SK-N-SH treated with all-trans-retinoic acid at 6 μM for 48 hours (cell line): ENCODE measurements around the gene MBOAT7.

Experiments
- ATAC-seq: fragments of 200-7000 bp; cut with Tn5 transposase; 3 replicates; pipeline ENCODE4 v1.9.1; 2020; ENCODE audit warnings: mild to moderate bottlenecking, moderate library complexity
- ARNTL ChIP-seq: fragments of 450-650 bp; formaldehyde crosslinking; IDR thresholded peaks from 2 replicates; pipeline ENCODE4 v1.5.0; 2020; ENCODE audit warnings: low read depth, mild to moderate bottlenecking, moderate library complexity, borderline replicate concordance
- BACH2 ChIP-seq: fragments of 250-450 bp; sonication (Bioruptor Pico); IDR thresholded peaks from 2 replicates; pipeline ENCODE4 v1.9.0; 2021; ENCODE audit warnings: mild to moderate bottlenecking, borderline replicate concordance
- CSDC2 ChIP-seq: fragments of 250-450 bp; sonication (Bioruptor Pico); IDR thresholded peaks from 2 replicates; pipeline ENCODE4 v1.5.0; 2020; ENCODE audit warnings: mild to moderate bottlenecking, moderate library complexity
- ISL1 ChIP-seq: fragments of 250-450 bp; sonication (Bioruptor Pico); IDR thresholded peaks from 2 replicates; pipeline ENCODE4 v2.1.2; 2022; ENCODE audit warnings: mild to moderate bottlenecking, moderate library complexity
- OSR1 ChIP-seq: fragments of 250-450 bp; sonication (Bioruptor Pico); IDR thresholded peaks from 2 replicates; pipeline ENCODE4 v1.8.0; 2022; ENCODE audit warnings: moderate library complexity, mild to moderate bottlenecking, inconsistent platforms
- PPARA ChIP-seq: fragments of 250-450 bp; sonication (Bioruptor Pico); IDR thresholded peaks from 2 replicates; pipeline ENCODE4 v1.5.0; 2020; ENCODE audit warnings: mild to moderate bottlenecking, borderline replicate concordance
- RARB ChIP-seq: fragments of 250-450 bp; sonication (Bioruptor Pico); IDR thresholded peaks from 2 replicates; pipeline ENCODE4 v1.8.0; 2021; ENCODE audit warnings: mild to moderate bottlenecking, moderate library complexity
- SNAI2 ChIP-seq: fragments of 250-450 bp; sonication (Bioruptor Pico); IDR thresholded peaks from 2 replicates; pipeline ENCODE4 v1.5.0; 2020; ENCODE audit warnings: mild to moderate bottlenecking, moderate library complexity
- TCF4 ChIP-seq: fragments of 250-450 bp; sonication (Bioruptor Pico); IDR thresholded peaks from 2 replicates; pipeline ENCODE4 v1.8.0; 2021; ENCODE audit warnings: mild to moderate bottlenecking, moderate library complexity, borderline replicate concordance
- TOX ChIP-seq: fragments of 250-450 bp; sonication (Bioruptor Pico); IDR thresholded peaks from 2 replicates; pipeline ENCODE4 v1.8.0; 2021; ENCODE audit warnings: mild to moderate bottlenecking, moderate library complexity, borderline replicate concordance
- ZFP3 ChIP-seq: fragments of 250-450 bp; sonication (Bioruptor Pico); IDR thresholded peaks from 2 replicates; pipeline ENCODE4 v1.5.0; 2020; ENCODE audit warnings: mild to moderate bottlenecking, moderate library complexity
- ZFP30 ChIP-seq: fragments of 450-650 bp; formaldehyde crosslinking; IDR thresholded peaks from 2 replicates; pipeline ENCODE4 v1.5.0; 2022; ENCODE audit warnings: mild to moderate bottlenecking, moderate library complexity
- ZNF565 ChIP-seq: fragments of 450-650 bp; formaldehyde crosslinking; conservative IDR thresholded peaks from 2 replicates; pipeline ENCODE4 v1.5.0; 2020; ENCODE audit warnings: low read depth, mild to moderate bottlenecking, moderate library complexity
- ZNF8 ChIP-seq: fragments of 450-650 bp; formaldehyde crosslinking; IDR thresholded peaks from 2 replicates; pipeline ENCODE4 v1.5.0; 2020; ENCODE audit warnings: mild to moderate bottlenecking, moderate library complexity
- TF ChIP-seq, protein P1 (sequence below): fragments of 250-450 bp; sonication (Bioruptor Pico); IDR thresholded peaks from 2 replicates; pipeline ENCODE4 v1.5.1; 2020; ENCODE audit warnings: low read depth, mild to moderate bottlenecking, moderate library complexity
- TF ChIP-seq, protein P2 (sequence below): fragments of 250-450 bp; sonication (Bioruptor Pico); IDR thresholded peaks from 2 replicates; pipeline ENCODE4 v1.5.1; 2021; ENCODE audit warnings: mild to moderate bottlenecking, moderate library complexity
- TF ChIP-seq, protein P3 (sequence below): fragments of 250-450 bp; sonication (Bioruptor Pico); IDR thresholded peaks from 2 replicates; pipeline ENCODE4 v1.8.0; 2021; ENCODE audit warnings: low read depth, mild to moderate bottlenecking, moderate library complexity, borderline replicate concordance
- TF ChIP-seq, protein P4 (sequence below): fragments of 250-450 bp; sonication (Bioruptor Pico); IDR thresholded peaks from 2 replicates; pipeline ENCODE4 v1.8.0; 2020; ENCODE audit warnings: mild to moderate bottlenecking, moderate library complexity, borderline replicate concordance

MBOAT7 gene

DNA sequence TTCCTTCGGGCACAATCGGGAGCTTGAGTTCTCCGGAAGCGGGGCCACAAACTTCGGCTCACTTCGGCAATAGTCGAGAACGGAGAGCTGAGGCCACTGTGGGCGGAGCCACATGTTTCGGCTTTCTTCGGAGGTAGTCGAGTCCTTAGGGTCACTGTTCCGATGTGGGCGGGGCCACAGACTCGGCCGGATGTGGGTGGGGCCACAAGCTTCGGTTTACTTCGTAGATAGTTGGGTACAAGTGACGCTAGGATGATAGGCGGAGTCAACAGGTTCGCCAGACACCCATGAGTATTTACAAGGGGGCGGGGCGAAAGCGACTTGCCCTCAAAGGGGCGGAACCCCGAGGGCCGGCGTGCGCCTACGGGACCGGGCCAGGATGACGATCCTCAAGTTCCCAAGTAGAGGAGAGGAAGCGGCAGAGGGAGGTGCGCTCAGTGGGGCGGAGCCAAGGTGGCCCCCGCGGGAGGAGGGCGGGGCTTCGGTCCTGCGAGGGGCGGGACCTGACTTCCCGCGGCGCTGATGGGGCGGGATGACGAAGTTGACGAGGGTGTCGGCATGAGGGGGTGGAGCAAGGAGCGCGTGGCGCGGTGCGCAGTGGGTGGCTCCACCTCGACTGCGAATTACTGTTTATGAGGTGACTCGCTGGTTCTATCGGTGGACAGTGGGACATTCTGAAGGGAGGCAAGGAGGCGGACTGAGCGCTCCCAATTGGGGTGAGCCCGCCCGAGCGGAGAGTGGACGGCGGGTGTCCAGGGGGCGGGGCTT lies 539 bp upstream of the MBOAT7 start:
- no peak for TF ChIP-seq ZFP30 (CRISPR knock-in tag)
- TF ChIP-seq, protein P1, sequence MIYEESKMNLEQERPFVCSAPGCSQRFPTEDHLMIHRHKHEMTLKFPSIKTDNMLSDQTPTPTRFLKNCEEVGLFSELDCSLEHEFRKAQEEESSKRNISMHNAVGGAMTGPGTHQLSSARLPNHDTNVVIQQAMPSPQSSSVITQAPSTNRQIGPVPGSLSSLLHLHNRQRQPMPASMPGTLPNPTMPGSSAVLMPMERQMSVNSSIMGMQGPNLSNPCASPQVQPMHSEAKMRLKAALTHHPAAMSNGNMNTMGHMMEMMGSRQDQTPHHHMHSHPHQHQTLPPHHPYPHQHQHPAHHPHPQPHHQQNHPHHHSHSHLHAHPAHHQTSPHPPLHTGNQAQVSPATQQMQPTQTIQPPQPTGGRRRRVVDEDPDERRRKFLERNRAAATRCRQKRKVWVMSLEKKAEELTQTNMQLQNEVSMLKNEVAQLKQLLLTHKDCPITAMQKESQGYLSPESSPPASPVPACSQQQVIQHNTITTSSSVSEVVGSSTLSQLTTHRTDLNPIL (CRISPR knock-in tag): no peak
- no peak for TF ChIP-seq ZNF565 (CRISPR knock-in tag)
- TF ChIP-seq PPARA: no peak
- TF ChIP-seq RARB (CRISPR knock-in tag): no peak
- TF ChIP-seq, protein P2, sequence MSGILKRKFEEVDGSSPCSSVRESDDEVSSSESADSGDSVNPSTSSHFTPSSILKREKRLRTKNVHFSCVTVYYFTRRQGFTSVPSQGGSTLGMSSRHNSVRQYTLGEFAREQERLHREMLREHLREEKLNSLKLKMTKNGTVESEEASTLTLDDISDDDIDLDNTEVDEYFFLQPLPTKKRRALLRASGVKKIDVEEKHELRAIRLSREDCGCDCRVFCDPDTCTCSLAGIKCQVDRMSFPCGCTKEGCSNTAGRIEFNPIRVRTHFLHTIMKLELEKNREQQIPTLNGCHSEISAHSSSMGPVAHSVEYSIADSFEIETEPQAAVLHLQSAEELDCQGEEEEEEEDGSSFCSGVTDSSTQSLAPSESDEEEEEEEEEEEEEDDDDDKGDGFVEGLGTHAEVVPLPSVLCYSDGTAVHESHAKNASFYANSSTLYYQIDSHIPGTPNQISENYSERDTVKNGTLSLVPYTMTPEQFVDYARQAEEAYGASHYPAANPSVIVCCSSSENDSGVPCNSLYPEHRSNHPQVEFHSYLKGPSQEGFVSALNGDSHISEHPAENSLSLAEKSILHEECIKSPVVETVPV: no peak
- no peak for TF ChIP-seq BACH2
- TF ChIP-seq SNAI2: no peak
- TF ChIP-seq, protein P3, sequence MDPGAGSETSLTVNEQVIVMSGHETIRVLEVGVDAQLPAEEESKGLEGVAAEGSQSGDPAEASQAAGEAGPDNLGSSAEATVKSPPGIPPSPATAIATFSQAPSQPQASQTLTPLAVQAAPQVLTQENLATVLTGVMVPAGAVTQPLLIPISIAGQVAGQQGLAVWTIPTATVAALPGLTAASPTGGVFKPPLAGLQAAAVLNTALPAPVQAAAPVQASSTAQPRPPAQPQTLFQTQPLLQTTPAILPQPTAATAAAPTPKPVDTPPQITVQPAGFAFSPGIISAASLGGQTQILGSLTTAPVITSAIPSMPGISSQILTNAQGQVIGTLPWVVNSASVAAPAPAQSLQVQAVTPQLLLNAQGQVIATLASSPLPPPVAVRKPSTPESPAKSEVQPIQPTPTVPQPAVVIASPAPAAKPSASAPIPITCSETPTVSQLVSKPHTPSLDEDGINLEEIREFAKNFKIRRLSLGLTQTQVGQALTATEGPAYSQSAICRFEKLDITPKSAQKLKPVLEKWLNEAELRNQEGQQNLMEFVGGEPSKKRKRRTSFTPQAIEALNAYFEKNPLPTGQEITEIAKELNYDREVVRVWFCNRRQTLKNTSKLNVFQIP (CRISPR knock-in tag): no peak
- no peak for TF ChIP-seq ZNF8
- TF ChIP-seq ZFP3: no peak
- TF ChIP-seq TCF4 (CRISPR knock-in tag): no peak
- ATAC-seq: peak; percentile 72

DNA sequence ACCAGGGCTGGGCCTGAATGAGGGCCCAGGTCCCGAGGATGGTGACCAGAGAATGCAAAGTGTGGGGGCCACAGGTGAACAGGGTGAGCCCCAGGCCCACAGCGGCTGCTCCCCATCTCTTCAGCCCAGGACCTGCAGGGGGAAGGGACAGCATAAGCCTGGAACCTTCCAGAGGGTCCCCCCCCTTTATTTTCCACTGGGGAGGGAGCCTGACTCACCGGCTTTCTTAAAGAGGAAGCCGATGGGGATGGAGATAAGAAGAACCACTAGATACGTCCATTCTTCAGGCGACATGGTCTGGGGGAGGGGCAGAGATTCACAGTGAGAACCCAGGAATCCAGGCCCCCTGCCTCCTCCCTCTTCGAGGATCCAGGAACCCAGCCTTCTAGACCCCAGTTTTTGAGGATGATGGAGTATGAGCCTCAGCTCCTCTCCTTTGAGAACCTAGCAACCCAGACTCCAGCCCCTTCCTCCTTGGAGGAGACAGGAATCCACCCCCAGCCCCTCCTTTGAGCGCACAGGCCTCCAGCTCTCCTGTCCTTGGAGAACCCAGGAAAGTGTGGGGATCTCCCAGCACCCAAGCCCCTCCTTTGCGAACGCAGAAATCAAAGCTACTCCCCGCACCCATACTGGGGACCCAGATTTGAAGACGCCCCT lies 1.0 kb downstream of the MBOAT7 start:
- ATAC-seq: no peak
- TF ChIP-seq, protein P4, sequence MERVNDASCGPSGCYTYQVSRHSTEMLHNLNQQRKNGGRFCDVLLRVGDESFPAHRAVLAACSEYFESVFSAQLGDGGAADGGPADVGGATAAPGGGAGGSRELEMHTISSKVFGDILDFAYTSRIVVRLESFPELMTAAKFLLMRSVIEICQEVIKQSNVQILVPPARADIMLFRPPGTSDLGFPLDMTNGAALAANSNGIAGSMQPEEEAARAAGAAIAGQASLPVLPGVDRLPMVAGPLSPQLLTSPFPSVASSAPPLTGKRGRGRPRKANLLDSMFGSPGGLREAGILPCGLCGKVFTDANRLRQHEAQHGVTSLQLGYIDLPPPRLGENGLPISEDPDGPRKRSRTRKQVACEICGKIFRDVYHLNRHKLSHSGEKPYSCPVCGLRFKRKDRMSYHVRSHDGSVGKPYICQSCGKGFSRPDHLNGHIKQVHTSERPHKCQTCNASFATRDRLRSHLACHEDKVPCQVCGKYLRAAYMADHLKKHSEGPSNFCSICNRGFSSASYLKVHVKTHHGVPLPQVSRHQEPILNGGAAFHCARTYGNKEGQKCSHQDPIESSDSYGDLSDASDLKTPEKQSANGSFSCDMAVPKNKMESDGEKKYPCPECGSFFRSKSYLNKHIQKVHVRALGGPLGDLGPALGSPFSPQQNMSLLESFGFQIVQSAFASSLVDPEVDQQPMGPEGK: peak; percentile 99; the same call in 1 of the 2 replicates
- TF ChIP-seq ZFP30 (CRISPR knock-in tag): no peak

DNA sequence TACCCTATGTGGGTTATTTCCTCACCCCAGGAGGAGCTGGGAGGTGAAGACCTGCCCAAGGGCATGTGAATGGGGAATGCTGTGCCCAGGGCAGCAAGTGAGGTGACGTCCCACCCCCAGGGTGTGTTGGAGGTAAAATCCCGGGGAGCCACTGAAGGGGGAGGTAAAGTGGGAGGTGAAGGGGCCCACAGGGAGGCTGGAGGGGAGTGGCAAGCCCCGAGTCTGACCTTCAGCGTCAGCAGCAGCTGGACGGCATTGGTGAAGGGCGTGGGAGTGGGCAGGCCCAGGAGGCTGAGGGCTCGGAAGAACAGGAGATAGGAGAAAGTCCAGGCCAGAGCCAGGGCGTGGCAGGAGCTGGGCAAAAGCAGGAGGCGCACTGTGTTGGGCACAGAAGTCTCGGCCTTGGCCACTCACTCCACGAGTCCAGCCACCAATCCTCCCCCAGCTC lies 2.4 kb downstream of the MBOAT7 start:
- ATAC-seq: no peak
- TF ChIP-seq, protein P2: no peak
- TF ChIP-seq, all 23 proteins: peak for 0

DNA sequence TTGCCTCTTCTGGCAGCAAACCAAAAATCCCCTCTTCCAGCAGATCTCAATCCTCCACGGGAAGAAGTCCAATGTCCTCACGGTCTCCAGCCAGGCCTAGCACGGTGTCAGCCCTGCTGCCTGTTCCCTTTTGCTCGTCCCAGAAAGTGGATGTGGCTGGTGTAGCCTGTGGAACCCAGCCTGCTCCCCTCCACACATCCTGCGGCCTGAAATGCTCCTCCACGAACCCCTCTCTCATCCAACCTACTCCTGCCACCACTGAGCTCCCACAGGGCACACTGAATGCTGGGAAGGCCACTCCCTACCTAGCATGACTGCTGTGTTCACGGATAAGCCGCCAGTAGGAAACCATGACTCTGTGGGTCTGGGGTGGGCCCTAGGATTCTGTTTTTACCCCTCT lies 3.0 kb downstream of the MBOAT7 start:
- ATAC-seq: no peak
- no peak for TF ChIP-seq PPARA
- no peak for TF ChIP-seq CSDC2 (CRISPR knock-in tag)
- TF ChIP-seq BACH2: no peak
- TF ChIP-seq RARB (CRISPR knock-in tag): no peak
- TF ChIP-seq TOX (CRISPR knock-in tag): no peak
- no peak for TF ChIP-seq OSR1 (CRISPR knock-in tag)
- TF ChIP-seq ISL1 (CRISPR knock-in tag): no peak
- TF ChIP-seq SNAI2: no peak
- TF ChIP-seq ZFP30 (CRISPR knock-in tag): no peak
- no peak for TF ChIP-seq ARNTL (CRISPR knock-in tag)
- TF ChIP-seq ZNF8: no peak
- TF ChIP-seq, protein P4: no peak
